SKM-1 (cell line): ENCODE results near the gene IL18.
A peak's percentile ranks its signal among the peaks of the same experiment; 100 is the strongest.
"Not testable (repeated sequence)": the region's sequence is repeated elsewhere in the genome, so short reads cannot be mapped to it uniquely, and the experiment has no call there.

ENCODE experiments used
- DNase-seq: peaks from one replicate; lab custom pipeline; 2025; ENCODE audit not compliant: unreplicated experiment; lab: John Stamatoyannopoulos, UW

Gene IL18

GRCh38 chr11:112121981-112122615 is 41.8 kb downstream of the IL18 start:
- DNase-seq = no peak

DNA sequence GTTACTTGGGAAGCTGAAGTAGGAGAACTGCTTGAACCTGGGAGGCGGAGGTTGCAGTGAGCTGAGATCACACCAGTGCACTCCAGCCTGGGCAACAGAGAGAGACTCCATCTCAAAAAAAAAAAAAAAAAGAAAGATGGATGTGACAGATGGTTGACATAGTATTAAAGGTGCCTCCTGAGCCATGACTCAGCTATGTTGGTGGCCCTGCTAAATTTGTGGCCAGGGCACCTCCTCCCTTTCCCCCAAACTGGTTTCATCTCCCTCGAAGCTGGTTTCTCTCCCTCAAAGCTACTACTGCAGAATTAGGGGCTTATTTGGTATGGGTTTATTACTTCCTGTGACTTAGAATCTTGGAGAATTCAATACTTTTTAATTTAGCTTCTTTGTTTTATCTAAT is 45.7 kb downstream of the IL18 start:
- no peak for DNase-seq

GRCh38 chr11:112115386-112115785 is 48.5 kb downstream of the IL18 start:
- no peak for DNase-seq

DNA sequence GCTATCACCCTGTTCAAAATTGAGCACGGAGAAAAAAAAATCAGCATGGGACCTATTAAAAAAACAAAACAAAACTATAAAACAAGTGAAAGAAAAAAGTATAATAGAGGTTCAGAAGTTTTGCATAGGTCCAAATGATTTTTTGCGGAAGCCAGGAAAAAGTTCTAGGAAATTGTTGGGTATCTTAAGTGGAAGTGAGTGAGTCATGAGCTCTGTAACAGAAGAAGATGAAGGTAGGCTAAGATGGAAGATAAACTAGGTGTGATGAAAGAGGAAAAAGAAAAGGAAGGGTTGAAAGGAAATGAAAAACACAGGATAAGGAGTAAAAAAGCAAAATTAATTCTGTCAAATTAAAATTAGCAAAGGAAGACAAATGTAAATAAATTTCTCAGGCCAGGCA is 49.4 kb downstream of the IL18 start:
- DNase-seq = no peak

- peak; percentile 53 for DNase-seq
These were observed 50.1 kb downstream of the IL18 start for GRCh38 chr11:112113539-112114457.

DNA sequence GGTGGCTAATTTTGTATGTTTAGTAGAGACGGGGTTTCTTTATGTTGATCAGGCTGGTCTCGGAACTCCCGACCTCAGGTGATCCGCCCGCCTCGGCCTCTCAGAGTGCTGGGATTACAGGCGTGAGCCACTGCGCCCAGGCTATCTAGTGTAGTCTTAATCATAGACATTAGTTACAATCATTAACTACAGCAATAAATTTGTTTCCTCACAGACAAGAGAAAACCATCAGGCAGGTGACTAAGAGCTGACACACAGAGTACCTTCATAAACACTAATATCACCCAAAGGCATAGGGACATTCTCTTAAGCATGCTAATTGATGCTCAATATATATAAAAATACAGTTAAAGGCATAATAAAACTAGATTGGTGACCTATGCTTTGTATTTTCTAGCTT is 57.8 kb downstream of the IL18 start:
- DNase-seq = no peak

DNA sequence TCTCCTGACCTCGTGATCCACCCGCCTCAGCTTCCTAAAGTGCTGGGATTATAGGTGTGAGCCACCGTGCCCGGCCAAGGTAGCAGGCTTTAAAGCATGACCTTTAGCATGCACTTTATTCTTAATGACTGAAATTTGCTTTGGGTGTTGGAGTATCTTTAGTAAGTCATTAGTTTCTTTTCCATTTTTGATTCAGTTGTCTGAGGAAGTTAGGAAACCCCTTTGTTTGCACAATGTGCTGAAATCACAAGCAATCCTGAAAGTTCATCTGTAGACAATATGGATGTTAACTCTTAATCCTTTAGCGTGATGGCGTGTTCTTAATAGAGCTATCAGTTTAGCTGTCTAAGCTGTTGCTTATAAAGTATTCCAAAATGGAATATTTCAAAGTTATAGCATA is 60.4 kb downstream of the IL18 start:
- no peak for DNase-seq

- no peak for DNase-seq
These were observed 63.4 kb downstream of the IL18 start for GRCh38 chr11:112100462-112100861.

DNA sequence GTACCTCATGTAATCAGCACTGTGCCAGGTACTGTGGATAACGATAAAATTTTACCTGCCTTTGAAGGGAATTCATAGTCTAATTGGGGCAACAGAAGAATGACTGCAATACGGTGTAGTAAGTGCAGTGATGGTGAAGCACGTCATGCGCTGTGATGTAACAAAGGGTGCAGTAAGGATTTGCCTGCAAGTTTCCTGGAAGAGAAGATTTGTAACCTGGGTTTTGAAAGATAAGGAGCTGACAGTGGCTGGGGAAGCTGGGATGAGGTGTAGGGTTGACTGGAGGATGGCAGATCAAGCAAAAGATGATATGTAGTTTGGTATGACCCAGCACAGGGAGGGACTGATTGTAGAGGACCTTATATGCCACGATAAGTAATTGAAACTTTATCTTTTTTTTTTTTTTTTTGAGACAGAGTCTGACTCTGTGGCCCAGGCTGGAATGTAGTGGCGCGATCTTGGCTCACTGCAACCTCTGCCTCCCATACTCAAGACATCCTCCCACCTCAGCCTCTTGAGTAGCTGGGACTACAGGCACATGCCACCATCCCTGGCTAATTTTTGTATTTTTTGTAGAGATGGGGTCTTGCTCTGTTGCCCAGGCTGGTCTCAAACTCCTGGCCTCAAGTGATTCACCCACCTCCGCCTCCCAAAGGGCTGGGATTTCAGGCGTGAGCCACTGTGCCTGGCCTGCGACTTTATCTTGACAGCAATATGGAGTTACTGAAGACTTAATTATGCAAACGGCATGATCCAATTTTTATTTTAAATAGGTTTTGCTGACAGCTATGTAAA is 66.0 kb downstream of the IL18 start:
- no peak for DNase-seq

DNA sequence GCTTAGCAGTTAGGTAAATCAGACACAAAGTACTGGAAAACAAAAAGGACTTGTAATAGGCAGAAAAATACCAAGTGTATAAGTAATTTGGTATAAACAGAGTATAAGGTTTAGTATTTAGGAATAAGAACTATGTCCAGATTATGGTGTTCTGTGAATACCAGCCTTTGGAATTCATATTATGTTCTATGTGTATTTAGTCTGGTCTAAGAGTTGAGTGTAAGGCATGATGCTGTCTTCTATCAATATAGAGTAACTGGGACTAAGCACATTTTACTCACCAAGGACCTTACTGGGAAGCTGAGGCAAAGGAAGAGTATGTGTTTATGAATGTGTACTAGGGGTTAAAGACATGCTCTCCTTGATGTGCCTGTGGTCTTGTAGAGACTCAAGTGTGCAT is 67.7 kb downstream of the IL18 start:
- DNase-seq = no peak

DNA sequence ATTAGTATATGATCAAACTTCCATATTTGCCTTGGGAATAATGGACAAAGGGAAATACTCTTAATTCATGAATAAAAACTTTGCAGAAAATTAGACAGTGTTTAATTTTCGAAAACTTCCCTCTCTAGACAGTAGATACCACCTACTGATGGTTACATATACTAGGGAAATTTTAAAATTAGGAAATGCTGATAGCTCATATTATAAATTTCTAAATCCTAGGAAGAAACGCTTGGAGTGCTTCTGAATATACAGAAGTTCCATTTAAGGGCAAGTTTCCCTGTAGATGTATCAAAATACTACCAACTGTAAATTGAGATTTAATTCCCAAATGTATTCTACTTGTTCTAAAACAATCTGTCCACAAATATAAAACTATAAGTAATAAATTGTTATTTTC is 68.6 kb downstream of the IL18 start:
- not testable (repeated sequence) for DNase-seq
